ENCODE measurements around the gene XBP1.

- TF ChIP-seq CTCF (IDR thresholded peaks at IDR 0.05), result no peak
- TF ChIP-seq POLR2A (IDR thresholded peaks at IDR 0.05), result no peak
Measured at GRCh38 chr22:28773461-28773867, 26.9 kb downstream of the XBP1 start.

Data from adrenal gland (tissue), 5 donors.